Skin of body (tissue), 3 donors: Measurements from ENCODE around the gene AMMECR1L. TPM values are rescaled to one million over a fixed set of nuclear protein-coding genes. Genes with fewer than 3 reads are reported as not detected.
"Not testable (repeated sequence)": the region's sequence is repeated elsewhere in the genome, so short reads cannot be mapped to it uniquely, and the experiment has no call there.

Source experiments
- DNase-seq: peaks from one replicate; lab custom pipeline; 2025; lab: John Stamatoyannopoulos, UW
- small RNA-seq: library from RNA; depleted of rRNA; stranded (forward); fragments of <200 nt; gene quantifications from one replicate; pipeline ENCODE3, GENCODE V24; 2014; ENCODE audit warnings: low replicate concordance
- total RNA-seq: library from RNA; depleted of rRNA; stranded (reverse); fragments of >200 nt; gene quantifications from one replicate; pipeline ENCODE4 v1.2.3, GENCODE V29; 2014

Gene AMMECR1L
- total RNA-seq, 1 donor from 2014 or later = 12.1 TPM

DNA sequence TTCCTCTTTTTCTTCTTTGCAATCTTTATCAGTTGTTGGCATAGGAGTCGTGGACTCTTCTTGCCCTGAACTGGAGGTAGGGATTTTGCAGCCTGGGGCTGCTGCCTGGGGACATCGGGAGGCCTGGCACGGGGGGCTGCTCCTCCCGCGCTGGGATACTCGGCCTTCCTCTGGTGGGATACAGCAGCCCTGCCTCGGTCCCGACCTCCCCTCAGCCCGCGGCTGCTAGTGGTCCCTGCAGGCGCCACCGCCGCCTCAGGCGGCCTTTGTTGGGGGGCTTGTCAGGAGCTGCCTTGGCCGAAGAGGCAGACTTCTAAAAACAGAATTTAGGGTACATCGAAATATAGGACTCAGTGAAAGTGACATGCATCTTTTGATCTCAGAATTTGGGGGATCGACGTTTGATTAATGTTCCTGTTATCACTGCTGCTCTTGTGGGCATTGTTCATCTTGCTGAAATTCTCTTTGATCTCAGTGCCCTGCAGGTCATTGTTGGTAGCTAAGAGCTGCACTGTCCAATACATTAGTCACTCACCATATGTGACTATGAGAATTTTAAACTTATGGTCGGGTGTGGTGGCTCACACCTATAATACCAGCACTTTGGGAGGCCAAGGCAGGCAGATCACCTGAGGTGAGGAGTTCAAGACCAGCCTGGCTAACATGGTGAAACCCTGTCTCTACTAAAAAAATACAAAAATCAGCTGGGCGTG lies 44.1 kb downstream of the AMMECR1L start:
- DNase-seq = no peak

GRCh38 chr2:127840893-127841292 lies 44.9 kb downstream of the AMMECR1L start:
- no peak for DNase-seq

DNA sequence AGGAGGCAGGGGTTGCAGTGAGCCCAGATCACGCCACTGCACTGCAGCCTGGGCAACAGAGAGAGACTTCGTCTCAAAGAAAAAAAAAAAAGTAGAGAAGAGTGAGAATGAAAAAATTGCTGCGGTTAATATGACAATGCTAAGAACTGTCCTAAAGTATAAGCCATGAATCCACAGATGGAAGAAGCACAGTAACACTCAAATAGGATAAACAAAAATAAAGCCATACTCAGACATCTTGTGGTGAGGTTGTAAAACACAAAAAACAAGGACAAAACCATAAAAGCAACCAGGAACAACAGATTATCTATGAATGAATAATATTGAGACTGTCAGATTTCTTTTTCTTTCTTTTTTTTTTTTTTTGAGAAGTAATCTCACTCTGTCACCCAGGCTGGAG lies 50.8 kb downstream of the AMMECR1L start:
- DNase-seq = no peak

GRCh38 chr2:127829845-127830246 lies 55.9 kb downstream of the AMMECR1L start:
- no peak for DNase-seq

GRCh38 chr2:127826708-127827107 lies 59.0 kb downstream of the AMMECR1L start:
- not testable (repeated sequence) for DNase-seq

DNA sequence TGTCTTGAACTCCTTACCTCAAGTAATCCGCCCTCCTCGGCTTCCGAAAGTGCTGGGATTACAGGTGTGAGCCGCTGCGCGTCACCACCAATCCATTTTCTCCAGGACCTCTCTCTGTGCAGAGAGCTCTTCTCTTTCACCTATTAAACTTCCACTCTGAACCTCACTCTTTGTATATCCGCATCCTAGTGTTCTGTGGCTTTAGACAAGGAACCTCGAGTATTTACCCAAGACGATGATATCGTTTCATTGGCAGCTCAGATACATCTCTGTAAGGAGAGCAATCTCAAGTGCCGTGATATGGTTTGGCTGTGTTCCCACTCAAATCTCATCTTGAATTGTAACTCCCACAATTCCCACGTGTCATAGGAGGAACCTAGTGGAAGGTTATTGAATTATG lies 59.7 kb downstream of the AMMECR1L start:
- DNase-seq = no peak

DNA sequence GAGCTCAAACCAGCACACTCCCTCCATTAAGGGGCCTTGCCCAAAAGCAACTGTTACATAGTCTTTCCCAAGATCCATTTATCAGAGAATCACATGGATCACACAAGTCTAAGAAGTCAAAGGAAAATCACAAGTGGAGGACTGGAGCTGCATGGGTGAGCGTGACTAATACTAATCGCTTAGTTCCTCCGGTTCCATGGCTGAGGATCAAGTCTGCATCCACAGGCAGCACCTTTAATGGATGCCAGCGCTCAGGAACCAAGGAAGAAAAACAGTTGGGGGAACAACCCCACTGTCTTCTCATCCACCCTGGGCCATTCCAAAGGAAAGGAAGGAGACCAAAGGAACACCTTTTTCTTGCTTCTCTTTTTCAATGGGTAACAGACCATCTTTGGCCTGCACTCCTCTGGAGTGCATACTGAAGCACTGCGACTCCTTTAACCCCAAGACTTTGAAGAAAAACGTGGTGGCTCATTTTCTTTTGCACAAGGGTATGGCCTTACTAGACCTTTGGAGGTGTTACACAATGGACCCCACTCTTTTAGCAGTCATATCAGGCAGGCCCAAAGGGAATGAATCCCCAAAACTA lies 65.6 kb downstream of the AMMECR1L start:
- DNase-seq = no peak

DNA sequence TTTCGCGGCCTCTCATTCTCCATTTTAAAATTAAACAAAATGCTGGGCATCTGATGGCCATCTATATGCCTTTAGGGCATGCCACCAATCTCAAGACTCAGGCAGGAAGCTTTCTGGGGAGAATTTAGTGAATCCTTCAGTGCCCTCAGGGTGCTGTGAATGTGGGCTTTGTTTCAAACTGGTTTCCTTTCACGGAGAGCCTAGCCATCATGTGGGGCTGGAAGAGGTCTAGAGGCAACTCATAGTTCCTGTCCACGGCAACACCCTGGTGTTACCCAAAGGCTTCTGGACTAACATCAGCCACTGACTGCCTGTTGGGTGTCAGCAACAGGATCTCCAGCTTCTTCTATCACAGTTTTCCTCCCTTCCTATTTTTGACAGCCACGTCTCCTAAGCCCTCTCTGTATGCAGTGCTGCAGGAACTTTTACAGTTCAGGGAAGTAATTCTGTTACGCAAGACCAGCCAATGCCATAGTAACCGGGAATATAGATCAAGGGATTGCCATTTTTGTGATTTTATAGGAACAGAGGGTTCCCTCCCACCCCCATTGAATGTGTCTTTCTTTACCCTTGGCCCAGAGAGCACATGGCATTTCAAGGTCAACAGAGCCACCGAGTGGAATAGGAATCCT lies 66.8 kb downstream of the AMMECR1L start:
- no peak for DNase-seq

DNA sequence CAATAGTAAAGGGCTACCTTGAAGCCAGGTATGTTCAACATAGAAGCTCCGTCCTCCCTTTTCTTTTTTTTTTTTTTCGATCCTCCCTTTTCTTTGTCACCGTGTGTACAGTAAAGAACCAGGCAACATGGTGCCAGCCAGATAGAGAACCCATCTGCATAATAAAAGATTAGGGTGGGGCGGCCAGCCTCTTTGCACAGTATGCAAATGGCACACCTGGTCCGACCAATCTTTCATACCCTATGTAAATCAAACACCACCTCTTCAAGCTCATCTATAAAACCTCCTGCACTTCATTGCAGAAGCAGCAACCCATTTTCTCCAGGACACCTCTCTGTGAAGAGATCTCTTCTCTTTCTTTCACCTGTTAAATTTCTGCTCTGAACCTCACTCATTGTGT lies 67.5 kb downstream of the AMMECR1L start:
- no peak for DNase-seq

- no peak for DNase-seq
Observed at GRCh38 chr2:127814677-127815076, 71.1 kb downstream of the AMMECR1L start.

DNA sequence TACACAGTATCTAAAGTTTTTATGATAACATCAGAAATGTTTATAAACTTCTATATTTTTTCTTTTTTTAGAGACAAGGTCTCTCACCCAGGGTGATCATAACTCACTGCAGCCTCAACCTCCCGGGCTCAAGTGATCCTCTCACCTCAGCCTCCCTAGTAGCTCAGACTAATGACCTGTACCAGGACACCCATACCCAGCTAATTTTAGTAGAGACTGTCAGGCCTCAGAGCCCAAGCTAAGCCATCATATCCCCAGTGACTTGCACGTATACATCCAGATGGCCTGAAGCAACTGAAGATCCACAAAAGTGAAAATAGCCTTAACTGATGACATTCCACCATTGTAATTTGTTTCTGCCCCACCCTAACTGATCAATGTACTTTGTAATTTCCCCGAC lies 73.3 kb downstream of the AMMECR1L start:
- DNase-seq = not testable (repeated sequence)

Small RNA genes within 50 kb of the gene (small RNA-seq; reads per million reads assigned to genes)
- gene AC012306.1 = not detected
- not detected for gene RF00017
- gene RF00019 = not detected
- not detected for gene RNU6-395P

Other genes starting within 250 kb of the AMMECR1L start
- gene GPR17, start 239.8 kb downstream of the AMMECR1L start, total RNA-seq = 0.79 TPM
- gene LIMS2, start 210.4 kb downstream of the AMMECR1L start, total RNA-seq = 3.8 TPM
- 5.6 TPM for gene SFT2D3, start 184.5 kb downstream of the AMMECR1L start, total RNA-seq
- 43.3 TPM for gene WDR33, start 74.8 kb downstream of the AMMECR1L start, total RNA-seq
- gene POLR2D, start 27.8 kb downstream of the AMMECR1L start, total RNA-seq = 18.8 TPM
- 4.9 TPM for gene SAP130, start 142.1 kb upstream of the AMMECR1L start, total RNA-seq
- 30.9 TPM for gene UGGT1, start 205.2 kb upstream of the AMMECR1L start, total RNA-seq